ENCODE measurements around the gene TAS2R5. TPM values are rescaled to one million over a fixed set of nuclear protein-coding genes. Genes with fewer than 3 reads are reported as not detected.
"Not testable (repeated sequence)": the region's sequence is repeated elsewhere in the genome, so short reads cannot be mapped to it uniquely, and the experiment has no call there.

TAS2R5 gene
- total RNA-seq = 0.27 TPM
- long read RNA-seq = 0 reads

- DNase-seq (ENCODE audit: missing footprints) (no peak), ATAC-seq (no peak)
- intact Hi-C loops (cut with DNase I) = no loop called here
Observed at GRCh38 chr7:141789917-141790316, at the start of gene TAS2R5. TSS of gene TAS2R5 (plus strand) at chr7:141790217. CDS start at chr7:141790362, 145 bp downstream.

DNA sequence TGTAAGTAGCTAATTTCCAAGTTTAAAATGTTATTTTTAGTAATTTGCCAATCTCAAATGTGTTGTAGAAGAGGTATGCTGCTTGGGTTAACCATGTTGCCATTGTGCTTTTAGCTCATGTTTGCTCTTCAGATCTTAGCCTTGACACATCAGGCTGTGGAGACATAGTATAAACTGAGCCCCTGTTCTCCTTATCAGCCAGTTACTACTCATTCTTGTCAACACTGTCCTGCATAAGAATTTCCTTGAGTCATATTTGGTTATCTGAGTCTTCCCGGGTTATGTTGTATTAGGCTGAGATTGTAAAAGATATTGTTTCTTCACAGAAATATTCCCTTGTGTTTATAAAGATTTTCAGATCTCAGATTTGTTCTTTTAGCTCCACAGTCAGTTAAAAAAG is 47.8 kb upstream of the TAS2R5 start:
- ATAC-seq (no peak), DNase-seq (ENCODE audit: missing footprints) (no peak)
- intact Hi-C loops (cut with DNase I) = no loop called here

- no peak for DNase-seq (ENCODE audit: missing footprints)
- no peak for ATAC-seq
- intact Hi-C loops (cut with DNase I) = no loop called here
Observed at GRCh38 chr7:141744131-141744530, 45.9 kb upstream of the TAS2R5 start.

DNA sequence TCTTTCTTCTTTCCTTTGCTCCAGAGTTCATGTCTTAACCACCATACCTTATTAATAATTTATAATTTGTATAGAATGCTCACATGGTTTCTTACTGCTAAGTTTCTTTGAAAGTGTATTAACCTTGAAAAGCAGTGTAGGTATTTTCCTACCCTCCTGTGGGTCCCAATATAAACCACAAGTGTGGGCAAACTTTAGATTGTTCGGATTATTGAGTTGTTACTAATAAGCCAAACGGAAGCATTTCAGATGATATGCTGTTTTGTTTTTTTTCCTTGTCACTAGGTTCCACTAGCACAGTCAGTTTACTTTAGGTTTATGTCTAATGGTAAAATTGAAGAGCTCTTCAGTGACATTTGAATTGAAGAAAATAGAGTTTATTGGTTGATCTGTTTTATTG is 41.6 kb upstream of the TAS2R5 start:
- no peak for DNase-seq (ENCODE audit: missing footprints)
- intact Hi-C loops (cut with DNase I) = no loop called here

DNA sequence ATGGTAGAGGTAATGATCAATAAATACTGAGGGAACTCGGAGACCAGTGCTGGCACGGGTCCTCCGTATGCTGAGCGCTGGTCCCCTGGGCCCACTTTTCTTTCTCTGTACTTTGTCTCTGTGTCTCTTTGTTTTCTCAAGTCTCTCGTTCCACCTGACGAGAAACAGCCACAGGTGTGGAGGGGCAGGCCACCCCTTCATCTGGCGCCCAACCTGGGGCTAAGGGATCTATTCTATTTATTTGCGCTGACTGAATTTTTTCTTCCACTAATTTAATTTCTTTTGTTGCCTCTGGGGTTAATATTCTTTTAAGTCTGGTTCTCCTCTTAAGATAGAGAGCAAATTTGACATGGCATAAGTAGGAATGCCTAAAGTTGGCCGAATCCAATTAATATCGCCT is 38.1 kb upstream of the TAS2R5 start:
- ATAC-seq; DNase-seq (ENCODE audit: missing footprints); intact Hi-C loops (cut with DNase I): not testable (repeated sequence)

More for the DNA sequence above, 41.6 kb upstream of the TAS2R5 start:
- no peak for ATAC-seq

- DNase-seq (ENCODE audit: missing footprints) (no peak), ATAC-seq (no peak)
- intact Hi-C loops (cut with DNase I) = no loop called here
Observed at GRCh38 chr7:141752634-141753033, 37.4 kb upstream of the TAS2R5 start.

DNA sequence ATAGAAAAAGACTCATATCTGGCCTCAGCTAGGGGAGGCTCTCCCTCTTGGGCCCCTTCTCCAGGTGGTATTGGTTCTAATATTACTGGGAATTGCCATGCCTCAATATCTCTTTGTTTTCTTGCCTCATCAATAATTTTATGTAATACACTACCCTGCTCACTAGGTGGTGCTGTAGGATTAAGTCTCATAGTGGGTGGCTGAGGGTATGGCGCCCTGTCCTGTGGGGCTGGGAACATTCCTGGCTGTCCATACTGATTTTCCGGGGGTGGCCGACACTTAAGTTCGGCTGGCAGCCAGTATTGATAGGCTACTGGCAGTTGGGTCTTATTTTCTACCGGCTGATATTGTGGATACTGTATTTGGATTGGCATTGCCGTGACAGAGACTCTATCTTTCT is 35.1 kb upstream of the TAS2R5 start:
- intact Hi-C loops (cut with DNase I) = no loop called here
- ATAC-seq (no peak), DNase-seq (ENCODE audit: missing footprints) (no peak)

GRCh38 chr7:141763797-141764196 is 26.2 kb upstream of the TAS2R5 start, which contains the start of gene TAS2R3:
TSS of gene TAS2R3 (plus strand) at chr7:141764097. CDS start at chr7:141764159, 62 bp downstream.
- DNase-seq (ENCODE audit: missing footprints) (no peak), ATAC-seq (no peak)
- intact Hi-C loops (cut with DNase I) = no loop called here

GRCh38 chr7:141770083-141770583 is 19.9 kb upstream of the TAS2R5 start:
- DNase-seq (ENCODE audit: missing footprints); intact Hi-C loops (cut with DNase I); ATAC-seq: not testable (repeated sequence)

- ATAC-seq = no peak
- intact Hi-C loops (cut with DNase I) = no loop called here
- no peak for DNase-seq (ENCODE audit: missing footprints)
Observed at GRCh38 chr7:141776374-141776773, 13.6 kb upstream of the TAS2R5 start, which contains the start of gene TAS2R4. TSS of gene TAS2R4 (plus strand) at chr7:141776674. CDS start at chr7:141778489, 1,815 bp downstream.

GRCh38 chr7:141785706-141786552 is 4.1 kb upstream of the TAS2R5 start:
- intact Hi-C loops (cut with DNase I) = no loop called here

DNA sequence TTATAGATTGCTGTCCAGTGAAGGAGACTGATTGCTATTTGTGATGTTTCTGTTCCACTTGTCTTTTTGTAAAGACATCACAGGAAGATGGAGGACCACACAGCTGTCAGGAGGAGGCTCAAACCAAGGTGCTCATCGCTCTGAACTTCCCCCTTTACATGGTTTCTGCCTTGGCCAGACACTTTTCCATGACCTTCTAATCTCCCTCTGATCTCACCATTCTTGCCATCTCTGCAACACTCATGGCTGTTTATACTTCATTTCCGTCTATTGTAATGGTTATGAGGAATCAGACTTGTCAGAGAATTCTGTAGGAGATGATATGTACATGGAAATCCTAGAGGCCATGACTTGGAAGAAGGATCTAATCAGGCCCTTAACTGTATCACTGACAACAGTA is 1.7 kb upstream of the TAS2R5 start:
- intact Hi-C loops (cut with DNase I) = no loop called here
- DNase-seq (ENCODE audit: missing footprints) = no peak
- ATAC-seq = no peak

More at GRCh38 chr7:141785706-141786552, 4.1 kb upstream of the TAS2R5 start:
- ATAC-seq (no peak), DNase-seq (ENCODE audit: missing footprints) (no peak)

- intact Hi-C loops (cut with DNase I) = no loop called here
- ATAC-seq = no peak
- no peak for DNase-seq (ENCODE audit: missing footprints)
Observed at GRCh38 chr7:141792526-141792925, 2.5 kb downstream of the TAS2R5 start.

DNA sequence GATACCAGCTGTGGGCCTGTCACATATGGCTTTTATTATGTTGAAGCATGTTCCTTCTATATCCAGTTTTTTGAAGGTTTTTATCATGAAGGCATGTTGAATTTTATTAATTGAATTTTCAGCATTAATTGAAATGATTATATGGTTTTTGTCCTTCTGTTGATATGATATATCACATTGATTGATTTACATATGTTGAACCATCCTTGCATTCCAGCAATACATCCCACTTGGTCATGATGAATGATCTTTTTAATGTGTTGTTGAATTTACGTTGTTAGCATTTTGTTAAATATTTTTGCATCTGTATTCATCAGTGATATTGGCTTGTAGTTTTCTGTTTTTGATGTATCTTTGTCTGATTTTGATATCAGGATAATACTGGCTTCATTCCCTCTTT is 30.1 kb downstream of the TAS2R5 start:
- ATAC-seq (no peak), DNase-seq (ENCODE audit: missing footprints) (no peak)
- intact Hi-C loops (cut with DNase I) = no loop called here

- DNase-seq (ENCODE audit: missing footprints); ATAC-seq; intact Hi-C loops (cut with DNase I): not testable (repeated sequence)
Observed at GRCh38 chr7:141822432-141822831, 32.4 kb downstream of the TAS2R5 start.

DNA sequence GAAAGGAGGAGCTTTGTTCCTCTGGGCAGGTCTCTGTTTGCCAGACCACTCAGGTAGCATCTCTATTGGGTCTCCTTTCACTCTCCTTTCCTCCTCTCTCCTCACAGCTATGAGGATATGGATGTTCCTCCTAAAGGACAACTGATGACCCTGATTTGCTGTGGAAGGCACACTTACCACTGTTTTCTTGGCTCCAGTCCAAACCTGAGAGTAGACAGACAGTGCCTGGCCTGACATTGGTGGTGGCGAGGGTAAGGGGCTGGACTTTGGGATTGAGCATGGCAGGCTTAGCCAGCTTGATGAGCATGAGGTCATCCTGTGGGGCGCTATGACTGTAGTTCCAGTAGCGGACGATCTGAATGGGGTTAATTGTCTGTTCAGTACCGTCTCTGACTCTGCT is 47.7 kb downstream of the TAS2R5 start:
- DNase-seq (ENCODE audit: missing footprints) (no peak), ATAC-seq (no peak)
- intact Hi-C loops (cut with DNase I) = no loop called here

- no peak for ATAC-seq
- DNase-seq (ENCODE audit: missing footprints) = no peak
- intact Hi-C loops (cut with DNase I) = no loop called here
Observed at GRCh38 chr7:141838581-141838980, 48.6 kb downstream of the TAS2R5 start.

GRCh38 chr7:141839256-141839655 is 49.2 kb downstream of the TAS2R5 start:
- DNase-seq (ENCODE audit: missing footprints) (no peak), ATAC-seq (no peak)
- intact Hi-C loops (cut with DNase I) = no loop called here

DNA sequence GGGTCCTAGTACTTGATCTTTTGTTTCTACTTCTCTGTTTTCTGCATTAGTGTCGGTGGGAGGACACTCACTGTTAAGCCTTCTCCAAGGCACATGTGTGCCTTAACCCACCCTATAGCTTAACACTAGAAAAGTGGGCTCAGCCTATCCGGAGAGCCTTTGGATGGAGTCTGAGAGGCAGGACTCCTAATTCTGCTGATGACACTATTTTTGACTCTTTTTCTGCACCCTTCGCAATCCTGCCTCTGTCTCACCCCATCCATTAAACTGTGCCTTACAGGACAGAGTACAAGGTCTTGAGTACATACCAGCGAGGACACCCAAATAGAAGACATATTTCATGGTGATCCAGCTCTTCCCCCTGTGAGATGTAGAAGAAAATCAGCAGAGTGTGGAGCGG is 50.7 kb downstream of the TAS2R5 start:
- intact Hi-C loops (cut with DNase I) = no loop called here
- DNase-seq (ENCODE audit: missing footprints) = no peak
- no peak for ATAC-seq

Measured in Right ventricle myocardium inferior (tissue), 1 donor.